SK-MEL-5 (cell line): ENCODE results near the gene TMEM244. TPM values are rescaled to one million over a fixed set of nuclear protein-coding genes. Genes with fewer than 3 reads are reported as not detected.

Experiments used
- DNase-seq: peaks from one replicate; pipeline ENCODE4 v3.0.0-alpha.2; 2016; ENCODE audit warnings: low read depth, low spot score
- in situ Hi-C: cut with HindIII; loops from 2 replicates; pipeline ENCODE4 v1.10.0; 2016; ENCODE audit warnings: low sequenced_read_pairs, high pct_unique_total_duplicates, low pct_unique_long_range_greater_than_20kb
- total RNA-seq: library from RNA; depleted of rRNA; stranded (reverse); fragments of >200 nt; shearing (Covaris generic); gene quantifications from 2 replicates; pipeline ENCODE4 v1.2.3, GENCODE V29; 2014

TMEM244 gene
- total RNA-seq, 1 experiment from 2014 or later, result not detected

DNA sequence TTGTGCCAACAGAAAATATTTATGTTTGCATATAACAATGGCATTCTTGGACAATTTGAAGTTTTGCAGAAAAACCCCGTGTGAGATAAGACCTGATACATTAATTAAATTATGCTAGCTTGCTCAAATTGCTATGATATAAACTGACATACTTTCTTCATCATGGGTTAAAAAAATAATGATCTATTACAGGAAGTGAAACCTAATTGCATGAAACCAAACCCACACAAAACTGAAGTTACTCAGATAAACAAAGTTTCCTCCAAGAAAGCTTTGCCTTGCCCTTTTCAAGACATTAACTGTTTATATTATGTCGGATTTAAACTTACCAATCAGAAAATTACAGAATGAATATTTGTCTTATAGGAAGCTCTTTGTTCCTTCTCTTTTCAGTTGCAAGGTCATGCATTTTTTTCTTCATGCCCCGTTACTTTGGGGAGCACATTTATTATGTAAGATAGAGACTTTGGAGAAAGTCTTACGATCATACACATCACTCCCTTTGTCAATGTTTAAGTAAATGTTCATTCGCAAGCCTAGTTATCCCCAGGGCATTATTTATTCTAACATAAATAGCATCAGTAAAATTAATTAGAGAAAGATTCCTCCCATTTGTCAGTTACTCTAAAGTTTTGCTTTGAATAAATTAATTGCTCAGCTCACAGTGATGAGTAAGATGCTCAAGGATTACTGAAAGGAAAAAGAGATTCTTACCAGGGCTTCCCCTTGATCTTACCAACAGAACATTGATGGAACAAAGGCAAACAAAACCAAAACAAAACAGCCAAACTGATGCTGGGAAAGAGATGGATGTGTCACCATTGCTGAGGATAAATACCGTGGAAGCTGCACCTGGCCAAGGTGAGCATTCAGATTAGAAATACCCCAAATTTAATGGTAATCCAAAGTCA is 14.8 kb upstream of the TMEM244 start:
- no peak for DNase-seq
- in situ Hi-C loops, result no loop called here

DNA sequence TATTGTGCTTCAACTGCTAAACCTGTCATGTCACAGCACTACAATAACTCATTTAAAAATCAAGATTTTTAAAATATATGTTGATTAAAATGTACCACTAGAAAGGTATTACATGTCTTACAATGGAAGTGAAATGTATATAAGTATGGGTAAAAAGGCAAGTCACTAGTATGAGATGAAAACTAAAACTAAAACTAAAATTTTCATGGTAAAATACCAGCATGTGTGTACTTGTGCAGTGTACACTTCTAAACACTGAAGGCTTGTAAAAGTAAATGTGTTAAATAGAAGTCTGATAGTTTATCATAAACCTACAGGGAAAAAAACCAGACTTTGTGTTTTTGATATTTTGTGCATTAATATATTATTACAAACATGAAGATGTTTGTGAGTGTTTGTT is 13.7 kb upstream of the TMEM244 start:
- in situ Hi-C loops, result no loop called here

DNA sequence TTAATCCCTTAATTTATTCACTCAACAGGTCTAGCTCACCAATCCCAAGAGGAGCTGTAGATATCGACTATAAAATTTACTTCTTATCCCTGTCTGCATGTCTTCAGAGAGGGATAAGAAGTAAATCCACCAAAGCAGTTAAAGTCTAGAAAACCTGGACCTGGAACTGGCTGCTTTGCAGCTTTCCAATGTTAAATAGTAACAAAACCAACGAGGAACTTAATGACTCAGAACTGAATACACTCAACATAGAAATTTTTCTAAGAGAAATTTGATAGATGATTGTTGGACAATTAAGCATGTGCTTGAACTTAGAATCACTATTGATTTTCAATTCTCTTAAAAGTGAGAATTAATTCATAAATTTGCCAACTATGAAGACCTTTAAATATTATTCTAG is 11.5 kb upstream of the TMEM244 start:
- in situ Hi-C loops, result no loop called here
- no peak for DNase-seq

More for the DNA sequence above, 13.7 kb upstream of the TMEM244 start:
- no peak for DNase-seq

DNA sequence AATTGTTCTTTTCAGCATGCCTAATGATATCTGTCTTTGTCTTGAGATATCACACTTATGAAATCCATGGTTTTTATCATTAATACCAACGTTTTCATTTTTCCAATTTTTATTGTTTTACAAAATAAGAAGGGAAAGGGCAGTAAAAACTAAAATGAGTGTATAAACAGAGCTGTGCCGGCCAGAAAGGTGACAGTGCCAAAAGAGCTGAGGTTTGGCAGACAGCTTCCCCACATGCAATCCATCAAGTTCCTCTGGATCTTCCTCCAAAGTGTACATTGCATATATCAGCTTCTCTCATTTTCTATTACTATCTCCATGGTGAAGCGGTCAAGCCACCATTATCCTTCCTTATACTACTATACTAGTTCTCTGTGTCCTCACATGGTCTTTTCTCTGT is 10.1 kb upstream of the TMEM244 start:
- in situ Hi-C loops, result no loop called here
- no peak for DNase-seq

DNA sequence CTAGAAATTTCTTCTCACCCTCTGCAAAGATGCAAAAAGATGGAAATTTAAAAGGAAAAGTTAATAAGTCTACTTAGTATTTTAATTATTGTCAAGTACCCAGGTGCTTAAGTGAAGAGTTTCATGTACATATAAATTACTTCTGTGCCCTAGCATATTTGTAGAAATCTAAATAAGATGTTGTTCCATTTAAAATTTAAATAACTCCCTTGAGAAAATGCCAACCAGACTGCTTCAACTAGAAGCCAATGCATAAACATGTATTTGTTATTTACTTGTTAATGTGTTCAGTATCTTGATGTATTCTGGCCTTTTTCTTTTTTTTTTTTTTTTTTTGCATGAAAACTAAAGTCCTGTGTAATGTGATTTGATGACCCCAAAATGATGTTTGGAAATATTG is 6.3 kb upstream of the TMEM244 start:
- in situ Hi-C loops, result no loop called here
- no peak for DNase-seq

DNA sequence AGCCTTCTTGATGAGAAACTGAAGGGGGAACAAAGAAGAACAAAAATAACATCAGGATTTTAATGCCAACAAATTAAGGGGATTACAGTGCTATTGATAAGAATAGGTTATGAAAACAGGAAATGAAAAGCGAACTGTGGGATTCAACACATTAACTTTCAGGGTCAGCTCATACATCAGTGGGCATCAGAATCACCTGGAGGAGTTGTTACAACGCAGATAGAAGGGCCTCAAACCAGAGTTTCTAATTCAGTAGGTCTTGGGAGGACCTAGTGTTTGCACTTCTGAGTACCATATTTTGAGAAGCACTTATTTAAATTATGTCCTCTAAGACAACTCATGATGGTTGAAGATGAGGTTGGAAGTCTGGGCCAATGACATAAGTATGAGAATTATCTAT is 5.6 kb upstream of the TMEM244 start:
- in situ Hi-C loops, result no loop called here
- no peak for DNase-seq

DNA sequence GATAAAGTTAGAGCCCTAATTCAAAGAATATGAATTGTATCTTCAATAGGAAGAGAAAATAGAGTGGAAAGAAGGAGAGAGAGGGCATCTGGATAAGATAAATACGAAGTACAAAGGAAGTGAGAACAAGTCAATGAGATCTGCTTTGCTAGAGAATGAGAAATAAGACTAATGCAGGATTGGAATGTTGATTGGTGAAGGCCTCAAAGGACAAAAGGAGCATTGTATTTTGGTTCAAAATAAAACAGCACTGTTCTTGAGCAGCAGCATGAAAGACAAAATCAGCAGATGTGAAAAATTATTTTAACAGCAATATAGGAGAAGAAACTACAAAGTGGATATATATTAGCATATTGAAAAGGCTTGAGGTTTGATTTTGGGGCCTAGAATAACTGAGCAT is 5.1 kb upstream of the TMEM244 start:
- no peak for DNase-seq
- in situ Hi-C loops, result no loop called here

DNA sequence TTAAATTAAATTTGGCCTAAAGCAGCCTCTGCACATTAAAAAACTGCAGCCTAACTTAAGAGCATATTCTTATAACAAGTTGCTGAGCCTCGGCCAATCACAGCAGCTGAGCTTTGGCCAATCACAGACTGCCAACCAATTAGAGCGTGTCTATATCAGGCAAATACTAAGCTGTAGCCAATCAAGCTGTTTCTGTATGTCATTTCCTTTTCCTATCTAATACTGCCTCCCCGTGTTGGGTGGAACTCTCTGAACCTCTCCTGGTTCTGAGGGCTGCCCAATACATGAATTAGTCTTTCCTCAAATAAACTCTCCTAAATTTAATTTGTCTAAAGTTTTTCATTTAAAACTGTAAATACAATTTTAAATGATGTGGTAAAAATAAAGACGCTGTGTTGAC is 3.9 kb upstream of the TMEM244 start:
- DNase-seq, result peak; percentile 3
- in situ Hi-C loops, result no loop called here

DNA sequence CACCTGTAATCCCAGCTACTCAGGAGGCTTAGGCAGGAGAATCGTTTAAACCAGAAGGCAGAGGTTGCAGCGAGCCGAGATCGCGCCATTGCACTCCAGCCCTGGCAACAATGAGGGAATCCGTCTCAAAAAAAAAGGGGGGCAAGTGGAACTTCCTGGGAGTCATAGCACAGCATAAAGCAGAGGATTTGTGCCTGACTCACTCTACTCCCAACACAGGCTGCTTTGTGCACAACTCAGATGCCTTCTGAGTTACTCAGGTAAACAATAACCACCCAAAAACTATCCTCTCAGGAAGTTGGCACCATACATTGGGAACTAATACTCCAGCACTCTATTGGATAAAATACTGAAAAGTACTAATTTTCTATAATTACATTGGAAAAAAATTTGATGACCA is 2.5 kb upstream of the TMEM244 start:
- no peak for DNase-seq

DNA sequence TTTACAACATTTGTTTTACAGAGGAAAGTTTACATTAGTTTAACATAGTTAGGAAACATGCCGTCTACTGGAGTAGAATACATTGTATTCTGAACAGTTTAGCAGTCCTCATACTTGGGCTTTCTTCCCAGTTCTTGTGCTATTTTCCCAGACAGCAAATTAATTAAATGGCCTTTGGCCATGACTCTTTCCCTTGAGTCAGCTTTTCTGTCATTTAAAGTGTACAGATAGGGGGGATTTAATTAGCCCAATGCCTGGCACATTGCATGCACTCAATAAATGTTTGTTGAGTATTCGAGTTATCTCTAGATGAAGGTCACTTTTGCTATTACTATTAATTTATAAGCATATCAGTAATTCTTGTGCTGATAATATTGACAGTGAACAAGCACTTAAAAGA is 1.6 kb downstream of the TMEM244 start:
- no peak for DNase-seq
- in situ Hi-C loops, result no loop called here

More for the DNA sequence above, 2.5 kb upstream of the TMEM244 start:
- in situ Hi-C loops, result no loop called here

DNA sequence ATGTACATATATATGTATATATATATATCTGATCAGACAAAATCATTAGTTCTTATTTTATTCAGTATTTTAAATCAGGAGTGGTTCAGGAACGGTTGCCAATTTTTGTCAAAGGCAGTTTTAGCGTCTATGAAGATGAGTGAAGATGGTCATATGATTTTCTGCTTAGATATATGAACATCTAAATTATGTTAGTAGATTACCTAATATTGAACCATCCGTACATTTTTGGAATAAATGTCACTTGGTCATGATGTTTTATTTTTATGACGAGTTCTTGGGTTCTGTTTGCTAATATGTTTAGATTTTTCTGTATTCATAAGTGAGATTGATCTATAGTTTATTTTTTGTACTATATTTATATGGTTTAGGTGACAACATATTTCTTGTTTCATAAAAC is 3.3 kb downstream of the TMEM244 start:
- in situ Hi-C loops, result no loop called here
- DNase-seq, result no peak

DNA sequence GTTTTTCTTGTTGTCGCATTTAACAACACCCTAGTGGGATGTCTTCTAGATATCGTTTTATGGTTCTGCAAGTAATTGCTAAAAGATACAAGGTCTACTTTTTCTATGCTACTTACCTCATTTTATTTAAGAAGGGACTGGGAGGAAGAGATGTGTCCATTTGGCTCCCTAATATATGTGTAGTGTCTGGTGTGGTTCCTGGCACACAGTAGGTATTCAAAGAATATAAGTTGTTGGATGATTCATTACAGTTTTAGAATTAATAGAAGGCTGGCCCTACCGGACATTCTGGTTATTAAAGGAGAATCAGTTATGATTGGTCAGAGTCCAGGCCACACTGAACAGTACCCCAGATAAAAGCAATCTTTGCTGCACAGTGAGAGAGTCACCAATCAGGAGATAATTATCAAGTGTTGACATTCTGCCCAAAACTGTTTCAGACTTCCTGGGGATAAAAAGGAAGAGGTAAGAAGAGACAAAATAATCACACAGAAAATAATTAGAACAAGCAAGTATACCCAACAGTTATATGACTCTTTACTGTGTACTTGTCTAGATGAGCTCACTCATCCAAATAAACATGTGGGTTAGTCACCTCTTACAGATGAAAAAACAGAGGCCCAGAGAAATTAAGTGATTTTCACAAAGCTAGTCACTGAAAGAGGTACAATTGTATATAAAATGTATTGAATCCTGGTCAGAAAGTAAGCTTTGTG is 7.0 kb downstream of the TMEM244 start:
- DNase-seq, result no peak
- in situ Hi-C loops, result no loop called here

DNA sequence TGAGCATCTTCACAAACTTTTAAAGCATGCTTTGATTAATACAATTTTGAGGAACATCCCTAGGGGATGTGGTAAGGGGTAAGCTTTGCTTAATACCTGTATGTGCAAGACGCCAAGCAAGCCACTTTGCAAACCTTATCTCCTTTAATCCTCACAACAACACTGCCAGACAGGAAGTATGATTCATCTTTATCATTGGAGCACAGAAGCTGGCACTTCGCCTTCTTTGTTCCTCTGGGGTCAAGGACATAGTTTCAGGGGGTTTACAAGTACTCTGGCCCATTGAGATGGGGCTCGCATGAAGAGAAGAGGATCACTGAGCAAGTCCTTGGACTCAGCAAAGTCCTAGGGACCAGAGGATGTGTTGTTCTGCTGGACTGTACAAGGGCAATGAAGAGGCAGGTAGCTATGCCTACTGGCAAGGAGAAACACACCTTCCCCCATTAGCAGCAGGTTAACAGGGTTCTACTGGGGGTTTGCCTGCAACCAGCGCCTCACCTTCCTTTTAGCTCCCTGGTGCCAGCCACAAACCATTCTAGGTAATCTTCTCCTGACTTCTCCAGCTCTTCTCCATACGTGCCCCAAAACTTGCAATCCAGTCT is 8.8 kb downstream of the TMEM244 start:
- no peak for DNase-seq
- in situ Hi-C loops, result no loop called here

DNA sequence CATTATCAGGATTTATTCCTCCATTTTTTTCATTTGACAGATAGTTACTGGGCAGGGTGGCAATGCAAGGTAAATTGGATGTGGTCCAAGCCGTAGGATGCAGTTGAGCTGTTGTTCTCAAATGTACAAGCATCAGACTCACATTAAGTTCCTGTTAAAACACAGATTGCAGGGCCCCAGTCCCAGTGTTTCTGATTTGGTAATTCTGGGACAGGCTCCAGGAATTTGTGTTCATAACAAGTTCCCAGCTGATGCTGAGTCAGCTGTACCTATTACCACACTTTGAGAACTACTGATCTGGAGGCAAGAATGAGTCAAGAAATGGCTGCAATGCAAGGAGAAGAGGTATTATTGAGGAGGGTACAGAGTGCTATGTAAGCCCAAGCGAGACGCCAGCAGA is 11.7 kb downstream of the TMEM244 start:
- DNase-seq, result no peak

DNA sequence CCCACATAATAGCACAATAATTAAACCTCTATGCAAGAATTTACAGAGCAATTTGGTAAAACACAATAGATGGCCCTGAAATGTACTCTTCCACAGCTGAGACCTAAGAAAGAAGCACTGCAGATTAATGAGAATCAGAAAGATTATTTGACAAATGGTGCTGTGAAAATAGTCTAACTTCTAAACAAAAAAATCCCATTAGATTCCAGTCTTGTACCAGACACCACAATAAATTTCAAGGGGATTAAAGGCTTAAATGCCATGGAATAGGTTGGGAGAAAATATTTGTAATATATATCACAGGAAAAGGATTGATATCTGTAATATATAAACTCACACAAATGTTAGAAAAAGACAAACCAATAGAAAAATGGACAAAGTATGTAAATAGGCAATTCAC is 14.4 kb downstream of the TMEM244 start:
- DNase-seq, result no peak

More for the DNA sequence above, 11.7 kb downstream of the TMEM244 start:
- in situ Hi-C loops, result no loop called here

DNA sequence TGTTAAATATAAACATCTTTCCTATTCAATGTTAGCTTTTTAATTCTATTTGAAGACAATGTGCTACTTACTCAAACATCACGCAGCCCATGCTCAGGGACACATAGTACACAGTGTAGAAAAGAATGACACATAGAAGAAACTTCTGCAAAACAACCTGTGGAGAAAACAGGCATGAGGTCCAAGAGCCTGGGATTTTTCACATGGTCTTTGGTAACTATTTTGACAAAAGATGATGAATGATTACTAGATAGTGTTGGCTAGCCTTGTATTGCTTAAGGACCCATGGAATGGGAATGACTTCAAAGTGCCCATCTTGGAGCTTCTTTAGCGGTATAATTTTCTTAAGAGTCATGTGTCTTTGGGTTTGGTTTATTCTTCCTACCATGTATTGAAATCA is 15.4 kb downstream of the TMEM244 start:
- no peak for DNase-seq
- in situ Hi-C loops, result no loop called here

More for the DNA sequence above, 14.4 kb downstream of the TMEM244 start:
- in situ Hi-C loops, result no loop called here

DNA sequence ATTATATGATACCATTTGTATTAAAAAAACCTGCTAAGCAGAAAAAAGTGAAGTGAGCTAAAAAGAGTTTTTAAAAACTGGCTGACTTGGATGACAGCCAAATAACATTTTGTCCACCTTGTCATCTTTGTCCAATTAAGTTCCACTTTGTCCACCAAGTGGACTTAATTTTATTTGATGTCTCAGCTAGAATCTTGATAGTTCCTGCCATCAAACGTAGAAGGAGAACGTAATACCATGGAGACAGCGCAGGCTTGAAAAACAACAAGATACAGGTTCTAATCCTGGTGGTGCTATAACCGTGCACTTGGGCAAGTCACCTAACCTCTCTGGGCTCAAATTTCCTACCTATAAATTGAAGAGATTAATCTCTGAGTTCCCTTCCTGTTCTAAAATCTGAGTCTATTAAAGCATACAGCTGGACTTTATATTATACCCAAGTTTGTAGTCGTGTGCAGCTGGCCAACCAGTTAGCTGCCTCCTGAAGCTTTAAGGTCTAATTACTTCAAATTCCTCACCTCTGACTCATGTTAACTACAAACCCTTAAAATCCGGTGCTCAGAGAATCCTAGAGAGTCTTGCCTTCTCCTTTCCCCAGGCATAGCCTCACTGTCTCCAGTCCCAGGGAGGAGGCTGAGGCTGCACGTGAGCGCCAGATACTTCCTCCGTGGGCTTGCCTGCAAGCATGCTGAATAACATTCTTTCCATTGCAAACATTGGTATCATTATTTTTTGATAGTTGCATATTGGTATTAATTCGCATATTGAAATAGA is 16.8 kb downstream of the TMEM244 start:
- no peak for DNase-seq
- in situ Hi-C loops, result no loop called here

DNA sequence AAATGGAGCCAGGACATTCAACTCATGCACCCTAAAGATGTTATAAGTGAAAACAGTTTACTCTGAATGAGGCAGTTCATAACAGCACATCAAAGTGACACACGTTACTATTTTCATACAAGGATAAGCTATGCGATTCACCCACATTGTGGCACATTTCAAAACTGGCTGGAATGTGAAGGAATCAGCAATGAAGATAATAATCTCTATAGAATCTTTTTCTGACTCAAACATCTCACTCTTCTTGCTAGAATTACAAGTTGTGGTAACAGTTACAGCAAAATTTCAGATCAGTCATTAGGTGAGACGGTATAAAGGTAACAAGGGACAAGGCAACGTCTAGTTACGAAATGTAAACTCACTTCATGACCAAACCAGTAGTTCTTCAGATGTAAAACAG is 17.5 kb downstream of the TMEM244 start:
- in situ Hi-C loops, result no loop called here
- DNase-seq, result no peak
